Left lobe of liver (tissue), 2 donors: ENCODE measurements around the gene BCL2A1. TPM values are rescaled to one million over a fixed set of nuclear protein-coding genes. Genes with fewer than 3 reads are reported as not detected.
A peak's percentile ranks its signal among the peaks of the same experiment; 100 is the strongest.
"Not testable (repeated sequence)": the region's sequence is repeated elsewhere in the genome, so short reads cannot be mapped to it uniquely, and the experiment has no call there.

Experiments
- ATAC-seq: fragments of 200-7000 bp; cut with Tn5 transposase; one replicate; pipeline ENCODE4 v1.9.1; 2020; ENCODE audit warnings: mild to moderate bottlenecking, moderate library complexity
- DNase-seq: peaks from one replicate; pipeline ENCODE4 v3.0.0-alpha.2; 2020; ENCODE audit warnings: low spot score
- total RNA-seq: library from RNA; stranded (reverse); gene quantifications from one replicate; pipeline ENCODE4 v1.2.1, GENCODE V29; 2021
- donor health status: DM: no; HTN: no; CAD: no; lungs with moderate emphysema.
- donor health status: DM: no; HTN: yes; CAD: no.

The BCL2A1 gene
- total RNA-seq, 1 donor from 2014 or later: 0.58 TPM

- ATAC-seq (no peak), DNase-seq (no peak)
Observed at GRCh38 chr15:79989682-79990081, 18.7 kb upstream of the BCL2A1 start.

GRCh38 chr15:79989183-79989582 is 18.2 kb upstream of the BCL2A1 start:
- no peak for DNase-seq
- no peak for ATAC-seq

- ATAC-seq (peak; percentile 88), DNase-seq (peak; percentile 62)
Observed at GRCh38 chr15:79988448-79989117, 17.6 kb upstream of the BCL2A1 start.

GRCh38 chr15:79987969-79988368 is 17.0 kb upstream of the BCL2A1 start:
- ATAC-seq (no peak), DNase-seq (no peak)

GRCh38 chr15:79987569-79987955 is 16.6 kb upstream of the BCL2A1 start:
- ATAC-seq (no peak), DNase-seq (no peak)

- peak; percentile 45 for DNase-seq
- no peak for ATAC-seq
Observed at GRCh38 chr15:79981831-79982455, 10.9 kb upstream of the BCL2A1 start.

GRCh38 chr15:79978655-79979514 is 7.9 kb upstream of the BCL2A1 start:
- DNase-seq (peak; percentile 50), ATAC-seq (peak; percentile 80)

GRCh38 chr15:79978260-79978654 is 7.3 kb upstream of the BCL2A1 start:
- DNase-seq (no peak), ATAC-seq (no peak)

- DNase-seq: no peak
- no peak for ATAC-seq
Observed at GRCh38 chr15:79977431-79978054, 6.5 kb upstream of the BCL2A1 start.

GRCh38 chr15:79973456-79974195 is 2.6 kb upstream of the BCL2A1 start:
- ATAC-seq: no peak

GRCh38 chr15:79972863-79973262 is 1.9 kb upstream of the BCL2A1 start:
- ATAC-seq (peak; percentile 91), DNase-seq (no peak)

More at GRCh38 chr15:79973456-79974195, 2.6 kb upstream of the BCL2A1 start:
- DNase-seq: no peak

- ATAC-seq (no peak), DNase-seq (no peak)
Observed at GRCh38 chr15:79970181-79970580, 815 bp downstream of the BCL2A1 start.

GRCh38 chr15:79969146-79969545 is 1.9 kb downstream of the BCL2A1 start:
- DNase-seq: no peak
- ATAC-seq: no peak

- DNase-seq (no peak), ATAC-seq (no peak)
Observed at GRCh38 chr15:79967298-79968182, 3.5 kb downstream of the BCL2A1 start.

- ATAC-seq: no peak
- no peak for DNase-seq
Observed at GRCh38 chr15:79966634-79967297, 4.2 kb downstream of the BCL2A1 start.

- DNase-seq (no peak), ATAC-seq (no peak)
Observed at GRCh38 chr15:79965846-79966630, 5.0 kb downstream of the BCL2A1 start.

GRCh38 chr15:79964232-79964805 is 6.7 kb downstream of the BCL2A1 start:
- no peak for ATAC-seq
- DNase-seq: no peak

GRCh38 chr15:79962921-79963320 is 8.1 kb downstream of the BCL2A1 start:
- ATAC-seq, DNase-seq: not testable (repeated sequence)
